ENCODE results near the gene EFCAB6.

EFCAB6 gene

GRCh38 chr22:43493297-43493696, 318.8 kb downstream of the EFCAB6 start:
- DNase-seq = no peak

- no peak for DNase-seq
Observed at GRCh38 chr22:43491737-43492136, 320.4 kb downstream of the EFCAB6 start.

GRCh38 chr22:43491177-43491576, 320.9 kb downstream of the EFCAB6 start:
- no peak for DNase-seq

- no peak for DNase-seq
Observed at GRCh38 chr22:43490311-43490710, 321.8 kb downstream of the EFCAB6 start.

- DNase-seq = no peak
Observed at GRCh38 chr22:43488937-43489336, 323.2 kb downstream of the EFCAB6 start.

GRCh38 chr22:43488031-43488866, 323.9 kb downstream of the EFCAB6 start:
- DNase-seq = no peak

- DNase-seq = no peak
Observed at GRCh38 chr22:43487311-43488030, 324.6 kb downstream of the EFCAB6 start.

GRCh38 chr22:43485502-43486089, 326.5 kb downstream of the EFCAB6 start:
- no peak for DNase-seq

GRCh38 chr22:43484227-43484626, 327.9 kb downstream of the EFCAB6 start:
- no peak for DNase-seq

- DNase-seq = no peak
Observed at GRCh38 chr22:43483669-43484068, 328.4 kb downstream of the EFCAB6 start.

- DNase-seq = no peak
Observed at GRCh38 chr22:43483266-43483665, 328.8 kb downstream of the EFCAB6 start.

GRCh38 chr22:43482318-43482625, 329.8 kb downstream of the EFCAB6 start:
- no peak for DNase-seq

GRCh38 chr22:43481568-43482317, 330.4 kb downstream of the EFCAB6 start:
- DNase-seq = no peak

GRCh38 chr22:43479962-43480361, 332.1 kb downstream of the EFCAB6 start:
- DNase-seq = no peak

- DNase-seq = no peak
Observed at GRCh38 chr22:43479301-43479950, 332.7 kb downstream of the EFCAB6 start.
